Measurements from ENCODE around the gene UNC93A. TPM values are rescaled to one million over a fixed set of nuclear protein-coding genes. Genes with fewer than 3 reads are reported as not detected.

The UNC93A gene
- total and polyA plus RNA-seq, 2 donors (not counting 1 experiment from before 2014, with no cell fraction given): not detected

GRCh38 chr6:167270499-167271311 lies 20.4 kb upstream of the UNC93A start:
- TF ChIP-seq EZH2 (IDR thresholded peaks at IDR 0.05; ENCODE audit: low read length, missing control alignments) (no peak), CTCF (conservative IDR thresholded peaks at IDR 0.05 in 1 of 2, IDR thresholded peaks at IDR 0.05 in 1 of 2; ENCODE audit: low read depth in 1 of 2, low read length in 2 of 2) (no peak)
- H3K9me3 ChIP-seq (ENCODE audit: control insufficient read depth, insufficient read depth, low read depth, low read length): no peaks in the 10 kb centered on the region
- H3K79me2 ChIP-seq (ENCODE audit: control insufficient read depth, insufficient read depth, low read length): no peaks in the 10 kb centered on the region
- no peak overlapping the region for H3K4me3 ChIP-seq (replicated peaks in 1 of 4; ENCODE audit: control extremely low read depth in 1 of 4, insufficient read depth in 1 of 4, low read depth in 3 of 4, low read length in 4 of 4)
- H3K4me1 ChIP-seq (ENCODE audit: control insufficient read depth, extremely low read depth, insufficient read depth, low read length): no peaks in the 10 kb centered on the region
- no peak overlapping the region for H2AFZ ChIP-seq (ENCODE audit: low read length)
- H3K27me3 ChIP-seq (ENCODE audit: control insufficient read depth, insufficient read depth, low read length): no peaks in the 10 kb centered on the region
- H3K36me3 ChIP-seq (ENCODE audit: control insufficient read depth, insufficient read depth, low read length): no peaks in the 10 kb centered on the region
- H3K4me2 ChIP-seq (ENCODE audit: extremely low read depth, insufficient read depth, low read length): no peak overlapping the region
- DNase-seq (ENCODE audit: low read depth in 2 of 2): no peak
- no peak overlapping the region for H3K9ac ChIP-seq (ENCODE audit: insufficient read depth, low read length)
- H4K20me1 ChIP-seq (ENCODE audit: control insufficient read depth, extremely low read depth, insufficient read depth, low read length): no peaks in the 10 kb centered on the region
- no peak overlapping the region for H3K27ac ChIP-seq (ENCODE audit: insufficient read depth, low read length)

- no peak for DNase-seq (ENCODE audit: low read depth in 2 of 2)
- TF ChIP-seq EZH2 (IDR thresholded peaks at IDR 0.05; ENCODE audit: low read length, missing control alignments): no peak
These were observed 19.0 kb upstream of the UNC93A start for GRCh38 chr6:167272151-167272550.

GRCh38 chr6:167272696-167273379 lies 18.3 kb upstream of the UNC93A start:
- no peaks in the 10 kb centered on the region for H3K79me2 ChIP-seq (ENCODE audit: control insufficient read depth, insufficient read depth, low read length)
- H3K27me3 ChIP-seq (ENCODE audit: control insufficient read depth, insufficient read depth, low read length): no peaks in the 10 kb centered on the region
- H3K9me3 ChIP-seq (ENCODE audit: control insufficient read depth, insufficient read depth, low read depth, low read length): no peaks in the 10 kb centered on the region
- no peak overlapping the region for H3K27ac ChIP-seq (ENCODE audit: insufficient read depth, low read length)
- no peak overlapping the region for H3K4me2 ChIP-seq (ENCODE audit: extremely low read depth, insufficient read depth, low read length)
- H3K36me3 ChIP-seq (ENCODE audit: control insufficient read depth, insufficient read depth, low read length): no peaks in the 10 kb centered on the region
- no peak overlapping the region for H3K9ac ChIP-seq (ENCODE audit: insufficient read depth, low read length)
- H3K4me1 ChIP-seq (ENCODE audit: control insufficient read depth, extremely low read depth, insufficient read depth, low read length): no peaks in the 10 kb centered on the region
- H2AFZ ChIP-seq (ENCODE audit: low read length): no peak overlapping the region
- DNase-seq (ENCODE audit: low read depth in 2 of 2): no peak
- H3K4me3 ChIP-seq (replicated peaks in 1 of 4; ENCODE audit: control extremely low read depth in 1 of 4, insufficient read depth in 1 of 4, low read depth in 3 of 4, low read length in 4 of 4): no peak overlapping the region
- H4K20me1 ChIP-seq (ENCODE audit: control insufficient read depth, extremely low read depth, insufficient read depth, low read length): no peaks in the 10 kb centered on the region
- TF ChIP-seq CTCF (conservative IDR thresholded peaks at IDR 0.05 in 1 of 2, IDR thresholded peaks at IDR 0.05 in 1 of 2; ENCODE audit: low read depth in 1 of 2, low read length in 2 of 2) (no peak), EZH2 (IDR thresholded peaks at IDR 0.05; ENCODE audit: low read length, missing control alignments) (no peak)

More at GRCh38 chr6:167272151-167272550, 19.0 kb upstream of the UNC93A start:
- Histone ChIP-seq H2AFZ (ENCODE audit: low read length) (no peak overlapping the region), H3K4me3 (replicated peaks in 1 of 4; ENCODE audit: control extremely low read depth in 1 of 4, insufficient read depth in 1 of 4, low read depth in 3 of 4, low read length in 4 of 4) (no peak overlapping the region), H3K27me3 (ENCODE audit: control insufficient read depth, insufficient read depth, low read length) (no peaks in the 10 kb centered on the region), H4K20me1 (ENCODE audit: control insufficient read depth, extremely low read depth, insufficient read depth, low read length) (no peaks in the 10 kb centered on the region), H3K9ac (ENCODE audit: insufficient read depth, low read length) (no peak overlapping the region), H3K4me1 (ENCODE audit: control insufficient read depth, extremely low read depth, insufficient read depth, low read length) (no peaks in the 10 kb centered on the region), H3K9me3 (ENCODE audit: control insufficient read depth, insufficient read depth, low read depth, low read length) (no peaks in the 10 kb centered on the region), H3K79me2 (ENCODE audit: control insufficient read depth, insufficient read depth, low read length) (no peaks in the 10 kb centered on the region), H3K27ac (ENCODE audit: insufficient read depth, low read length) (no peak overlapping the region), H3K36me3 (ENCODE audit: control insufficient read depth, insufficient read depth, low read length) (no peaks in the 10 kb centered on the region), H3K4me2 (ENCODE audit: extremely low read depth, insufficient read depth, low read length) (no peak overlapping the region)

Measured in fibroblast of lung (primary cell).